Measurements from ENCODE around the gene TMEM256.

DNA sequence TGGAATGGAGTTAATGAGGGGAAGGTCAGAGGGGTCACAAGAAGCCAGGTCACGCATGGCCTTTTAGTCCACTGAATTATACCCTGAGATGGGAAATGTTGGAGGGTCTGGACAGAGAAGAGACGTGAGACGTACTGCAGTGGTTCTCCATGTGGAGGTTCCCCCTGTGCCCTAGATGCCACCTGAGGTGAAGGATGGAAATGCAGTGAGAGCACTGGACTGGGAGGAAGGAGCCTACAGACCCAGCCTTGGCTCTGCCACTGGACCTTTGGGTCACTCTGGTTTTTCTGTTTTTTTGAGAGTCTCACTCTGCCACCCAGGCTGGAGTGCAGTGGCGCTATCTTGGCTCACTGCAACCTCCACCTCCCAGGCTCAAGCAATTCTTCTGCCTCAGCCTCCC, 7.8 kb downstream of the TMEM256 start:
- TF ChIP-seq, protein P1, sequence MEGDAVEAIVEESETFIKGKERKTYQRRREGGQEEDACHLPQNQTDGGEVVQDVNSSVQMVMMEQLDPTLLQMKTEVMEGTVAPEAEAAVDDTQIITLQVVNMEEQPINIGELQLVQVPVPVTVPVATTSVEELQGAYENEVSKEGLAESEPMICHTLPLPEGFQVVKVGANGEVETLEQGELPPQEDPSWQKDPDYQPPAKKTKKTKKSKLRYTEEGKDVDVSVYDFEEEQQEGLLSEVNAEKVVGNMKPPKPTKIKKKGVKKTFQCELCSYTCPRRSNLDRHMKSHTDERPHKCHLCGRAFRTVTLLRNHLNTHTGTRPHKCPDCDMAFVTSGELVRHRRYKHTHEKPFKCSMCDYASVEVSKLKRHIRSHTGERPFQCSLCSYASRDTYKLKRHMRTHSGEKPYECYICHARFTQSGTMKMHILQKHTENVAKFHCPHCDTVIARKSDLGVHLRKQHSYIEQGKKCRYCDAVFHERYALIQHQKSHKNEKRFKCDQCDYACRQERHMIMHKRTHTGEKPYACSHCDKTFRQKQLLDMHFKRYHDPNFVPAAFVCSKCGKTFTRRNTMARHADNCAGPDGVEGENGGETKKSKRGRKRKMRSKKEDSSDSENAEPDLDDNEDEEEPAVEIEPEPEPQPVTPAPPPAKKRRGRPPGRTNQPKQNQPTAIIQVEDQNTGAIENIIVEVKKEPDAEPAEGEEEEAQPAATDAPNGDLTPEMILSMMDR (conservative IDR thresholded peaks at IDR 0.05) = no peak
- TF ChIP-seq EZH2 (IDR thresholded peaks at IDR 0.05; ENCODE audit: low read depth) = no peak
